PFSK-1 (cell line): ENCODE data around the gene KRT33A.

Source experiments
- FOXP2 ChIP-seq: optimal IDR thresholded peaks from 2 replicates; pipeline ENCODE3; 2011; ENCODE audit warnings: borderline replicate concordance, control low read depth, inconsistent platforms; ENCODE audit not compliant: insufficient read depth; ENCODE audit errors: extremely low read length, extremely low read depth
- POLR2AphosphoS5 ChIP-seq: IDR thresholded peaks from 2 replicates; pipeline ENCODE4 v1.6.1; 2012; ENCODE audit warnings: low read depth, mild to moderate bottlenecking, control low read depth, low read length, moderate library complexity
- REST ChIP-seq, 2 experiments: IDR thresholded peaks; 2 replicates each; pipeline versions ENCODE4 v1.6.1 to v1.8.0; 2011 to 2012; ENCODE audit warnings: low read depth in 2 of 2, low read length in 2 of 2, control low read depth in 1 of 2, inconsistent platforms in 1 of 2, mild to moderate bottlenecking in 1 of 2, moderate library complexity in 1 of 2; ENCODE audit not compliant: insufficient read depth in 1 of 2
- SIN3A ChIP-seq: IDR thresholded peaks from 2 replicates; pipeline ENCODE4 v1.6.1; 2012; ENCODE audit warnings: mild to moderate bottlenecking, low read length, moderate library complexity, borderline replicate concordance; ENCODE audit not compliant: insufficient read depth
- TAF1 ChIP-seq: IDR thresholded peaks from 2 replicates; pipeline ENCODE4 v1.6.1; 2012; ENCODE audit warnings: low read length, control low read depth, borderline replicate concordance; ENCODE audit not compliant: insufficient read depth

Gene KRT33A

GRCh38 chr17:41301916-41302901, 48.4 kb downstream of the KRT33A start, which contains the start of gene KRTAP29-1:
KRTAP29-1 (minus strand) TSS chr17:41302851; CDS start chr17:41302851, 0 bp downstream.
- TF ChIP-seq FOXP2, result no peak
- no peak for TF ChIP-seq POLR2AphosphoS5

GRCh38 chr17:41301204-41301790, 49.3 kb downstream of the KRT33A start:
- TF ChIP-seq SIN3A, result no peak
- no peak for TF ChIP-seq REST (IDR thresholded peaks at IDR 0.05; ENCODE audit: insufficient read depth in 1 of 2, low read depth in 2 of 2, low read length in 2 of 2)
- TF ChIP-seq POLR2AphosphoS5, result no peak
- TF ChIP-seq FOXP2, result no peak
- TF ChIP-seq TAF1, result no peak

- TF ChIP-seq TAF1, result no peak
- TF ChIP-seq FOXP2, result no peak
- no peak for TF ChIP-seq SIN3A
- no peak for TF ChIP-seq POLR2AphosphoS5
- no peak for TF ChIP-seq REST (IDR thresholded peaks at IDR 0.05; ENCODE audit: insufficient read depth in 1 of 2, low read depth in 2 of 2, low read length in 2 of 2)
Observed at GRCh38 chr17:41298458-41299135, 52.0 kb downstream of the KRT33A start.

GRCh38 chr17:41296846-41297245, 53.8 kb downstream of the KRT33A start:
- TF ChIP-seq REST (IDR thresholded peaks at IDR 0.05; ENCODE audit: insufficient read depth in 1 of 2, low read depth in 2 of 2, low read length in 2 of 2) (no peak), FOXP2 (no peak), TAF1 (no peak), SIN3A (no peak), POLR2AphosphoS5 (no peak)
